DMS53 treated with DMSO at 0.1 percent for 48 hours (cell line): ENCODE data around the gene DMBT1.
A peak's percentile ranks its signal among the peaks of the same experiment; 100 is the strongest.

Experiments
- DNase-seq: peaks from one replicate; lab custom pipeline; 2025; ENCODE audit not compliant: unreplicated experiment; lab: John Stamatoyannopoulos, UW

The DMBT1 gene

DNA sequence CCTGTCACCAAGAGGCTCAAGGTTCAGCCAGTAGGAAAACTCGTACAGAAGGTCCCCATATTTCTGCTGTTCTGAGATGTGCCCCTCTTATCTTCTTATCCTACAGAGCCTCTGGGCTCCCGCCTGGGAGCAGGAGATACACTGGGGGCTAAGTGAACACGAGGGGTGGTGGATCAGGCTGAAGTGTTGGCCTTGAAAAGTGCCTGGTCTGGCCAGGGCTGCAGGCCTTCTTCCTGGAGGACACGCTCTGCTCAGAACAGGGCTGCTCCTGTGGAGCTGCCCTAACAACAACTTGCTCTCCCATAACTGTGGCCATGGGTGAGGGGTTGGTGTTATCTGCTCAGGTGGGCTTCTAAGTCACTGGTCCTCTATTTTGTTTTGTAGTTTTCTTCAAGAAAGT lies 105.4 kb downstream of the DMBT1 start:
- DNase-seq, result no peak

DNA sequence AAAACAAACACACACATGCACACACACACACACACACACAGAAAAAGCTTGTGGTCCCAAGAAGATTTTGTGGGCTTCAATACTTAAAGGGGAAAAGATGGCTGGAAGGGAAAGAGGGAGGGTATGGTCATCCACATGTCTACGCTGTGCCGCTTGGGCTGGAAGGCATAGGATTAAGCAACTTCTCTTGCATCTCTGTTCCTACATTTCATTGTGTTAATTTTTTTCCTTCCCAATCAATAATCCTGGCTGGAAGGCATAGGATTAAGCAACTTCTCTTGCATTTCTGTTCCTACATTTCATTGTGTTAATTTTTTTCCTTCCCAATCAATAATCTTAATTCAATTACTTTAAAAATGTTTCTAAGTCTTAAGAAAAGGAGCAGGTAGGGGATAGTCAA lies 108.5 kb downstream of the DMBT1 start:
- no peak for DNase-seq

DNA sequence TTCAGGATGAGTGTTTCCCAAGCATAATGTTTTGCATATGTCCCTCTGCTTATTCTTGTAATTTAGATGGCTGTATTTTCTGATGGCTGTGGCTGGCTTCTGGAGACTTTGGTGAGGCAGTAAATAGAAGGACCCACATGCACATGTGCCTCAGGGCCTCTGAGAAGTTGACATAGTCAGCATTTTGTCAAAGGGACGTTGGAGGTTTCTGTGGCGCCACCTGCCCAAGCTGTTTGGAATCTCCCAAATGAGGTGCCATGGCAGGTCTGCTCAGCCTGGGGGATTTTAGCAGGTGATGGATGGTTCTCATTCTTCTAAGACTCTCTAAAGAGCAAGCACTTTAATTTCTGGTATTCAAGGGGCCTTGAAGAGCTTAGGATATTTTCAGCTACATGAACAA lies 109.3 kb downstream of the DMBT1 start:
- DNase-seq, result no peak

DNA sequence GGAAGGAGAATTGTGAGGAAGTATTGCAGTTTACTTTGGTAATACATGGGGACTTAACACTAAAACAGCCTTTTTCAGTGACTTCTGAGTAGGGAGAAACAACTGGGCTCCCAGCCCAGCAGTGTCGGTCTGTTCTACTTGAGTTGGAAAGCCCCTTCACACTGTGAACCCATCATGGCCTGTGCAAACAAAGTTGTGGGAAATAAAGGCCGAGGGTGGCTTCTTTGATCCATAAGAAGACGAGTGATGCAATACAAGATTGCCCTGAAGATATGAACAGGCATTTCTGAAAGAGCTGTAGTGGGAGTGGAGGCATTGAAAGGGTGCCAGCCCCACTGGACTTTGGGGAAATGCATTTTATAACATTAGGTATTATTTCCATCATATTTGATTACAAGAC lies 110.8 kb downstream of the DMBT1 start:
- no peak for DNase-seq

DNA sequence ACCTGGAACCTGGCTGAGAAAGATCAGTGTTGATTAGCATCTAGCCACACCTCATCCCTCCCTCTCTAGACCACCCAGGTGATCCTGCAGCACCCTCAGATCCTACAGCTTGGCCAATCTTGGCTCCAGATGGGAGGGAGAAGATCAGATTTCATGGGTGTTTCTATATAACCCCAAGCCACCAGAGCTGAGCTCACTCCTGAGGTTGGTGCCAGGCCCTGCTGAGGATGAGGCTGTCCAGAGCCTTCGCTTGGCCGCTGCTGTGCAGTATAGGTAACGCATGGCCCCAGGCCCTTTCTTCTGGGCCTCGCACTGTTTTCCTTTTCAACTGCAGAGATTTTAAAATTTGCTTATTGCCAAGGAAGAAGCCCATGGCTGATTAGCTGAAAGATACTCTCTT lies 112.1 kb downstream of the DMBT1 start:
- no peak for DNase-seq

DNA sequence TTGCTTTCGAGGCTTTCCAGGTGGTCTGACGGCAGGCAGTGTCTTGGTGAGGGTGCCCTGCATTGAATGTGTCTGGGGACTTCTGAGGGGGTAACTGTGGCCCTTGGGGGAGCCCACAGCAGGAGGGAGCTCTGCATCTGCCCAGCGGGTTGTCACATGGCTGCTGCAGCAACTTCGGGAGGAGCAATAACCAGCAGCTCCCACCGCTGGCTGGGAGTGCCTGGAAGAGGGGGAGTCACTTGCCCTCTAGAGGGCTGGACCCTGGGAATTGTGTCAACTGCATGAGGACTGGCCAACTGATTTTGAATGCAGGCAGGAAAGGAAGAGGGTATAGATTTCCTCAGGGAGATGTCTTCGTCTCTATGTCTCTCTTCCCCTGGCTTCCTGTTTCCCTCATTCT lies 112.7 kb downstream of the DMBT1 start:
- DNase-seq, result no peak

DNA sequence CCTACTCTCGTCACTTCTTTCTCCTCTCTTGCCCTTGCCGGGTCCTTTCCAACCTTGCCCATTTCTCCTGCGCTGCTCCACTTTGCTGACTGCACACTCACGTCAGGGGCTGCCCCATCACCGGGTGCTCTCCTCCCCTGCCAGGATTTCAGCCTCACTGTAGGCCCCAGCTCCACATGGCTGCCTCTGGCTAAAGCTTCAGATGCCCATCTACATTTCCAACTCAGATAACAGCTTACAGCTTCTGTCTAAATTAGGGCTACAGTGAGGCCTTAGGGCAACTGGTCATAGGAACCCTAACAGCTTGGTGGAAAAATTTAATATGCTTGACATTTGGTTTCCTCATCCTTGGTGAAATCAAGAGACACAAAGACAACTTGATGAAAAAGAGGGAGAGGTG lies 113.2 kb downstream of the DMBT1 start:
- DNase-seq, result no peak

DNA sequence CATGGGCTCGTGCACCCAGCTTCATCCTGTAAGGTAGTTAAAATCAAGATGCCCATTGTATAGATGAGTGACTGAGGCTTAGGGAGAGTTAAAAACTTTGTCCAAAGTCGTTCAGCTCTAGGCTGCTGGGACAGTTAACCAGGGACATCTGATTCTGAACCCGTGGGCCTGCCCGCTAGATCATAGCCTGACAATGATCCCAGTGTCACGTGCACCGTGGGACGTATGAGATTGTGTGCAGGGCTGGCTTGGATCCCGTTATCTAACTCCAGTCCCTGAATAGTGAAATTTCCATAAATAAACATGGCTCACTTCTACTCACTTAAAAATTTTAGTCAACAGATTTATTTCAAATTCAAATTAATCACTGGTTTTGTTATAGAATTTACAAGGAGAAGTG lies 114.2 kb downstream of the DMBT1 start:
- no peak for DNase-seq

DNA sequence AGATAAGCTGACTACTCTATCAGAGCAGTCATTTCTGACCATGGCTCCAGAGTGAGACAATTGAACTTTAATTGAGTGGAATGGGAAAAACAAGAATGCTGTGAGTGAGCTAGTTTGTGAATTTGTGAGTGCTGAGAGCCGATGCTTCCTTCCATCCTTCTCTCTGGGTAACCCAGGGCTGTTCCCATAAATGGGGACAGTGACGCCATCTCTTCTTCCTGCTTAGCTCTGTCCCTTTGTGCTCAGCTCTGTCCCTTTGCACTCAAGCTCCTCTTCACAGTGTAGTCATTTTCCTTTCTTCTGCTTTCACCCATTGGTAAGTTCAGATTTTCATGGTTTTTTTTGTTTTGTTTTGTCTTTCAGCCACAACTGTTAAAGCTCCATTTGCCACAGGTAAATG lies 114.7 kb downstream of the DMBT1 start:
- no peak for DNase-seq

DNA sequence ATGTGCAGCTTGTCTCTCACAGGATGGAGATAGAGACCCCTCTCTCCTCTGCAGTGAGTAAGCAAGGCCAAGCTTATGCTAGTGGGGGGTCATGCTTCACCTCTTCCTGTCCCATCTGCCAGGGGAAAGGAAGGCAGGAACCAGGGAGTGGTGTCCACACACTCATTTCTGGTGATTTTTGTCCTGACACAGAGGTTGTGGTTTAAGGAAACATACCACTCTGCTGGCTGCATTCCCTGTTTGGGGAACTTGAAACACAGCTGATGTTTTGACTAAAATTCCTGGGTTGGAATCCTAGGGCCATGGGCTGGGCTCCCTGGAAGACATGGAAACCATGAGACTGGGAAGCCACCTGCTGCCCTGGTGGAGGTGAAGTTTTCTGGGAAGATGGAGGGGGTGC lies 117.7 kb downstream of the DMBT1 start:
- no peak for DNase-seq

DNA sequence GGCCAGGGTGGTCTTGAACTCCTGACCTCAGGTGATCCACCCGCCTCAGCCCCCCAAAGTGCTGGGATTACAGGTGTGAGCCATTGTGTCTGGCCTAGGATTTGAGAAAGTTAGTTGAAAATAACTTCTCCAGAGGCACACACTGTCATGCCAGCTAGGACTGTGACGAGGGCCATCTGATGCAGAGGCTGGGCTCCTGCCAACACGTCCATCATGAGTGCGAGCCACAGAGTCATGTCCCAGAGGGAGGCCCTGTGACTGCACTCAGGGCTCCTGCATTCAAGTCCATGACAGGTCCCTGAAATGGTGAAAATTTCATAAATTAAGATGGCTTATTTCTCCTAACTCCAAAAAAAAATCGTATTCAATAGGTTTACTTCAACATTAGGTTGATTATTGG lies 122.0 kb downstream of the DMBT1 start:
- no peak for DNase-seq

DNA sequence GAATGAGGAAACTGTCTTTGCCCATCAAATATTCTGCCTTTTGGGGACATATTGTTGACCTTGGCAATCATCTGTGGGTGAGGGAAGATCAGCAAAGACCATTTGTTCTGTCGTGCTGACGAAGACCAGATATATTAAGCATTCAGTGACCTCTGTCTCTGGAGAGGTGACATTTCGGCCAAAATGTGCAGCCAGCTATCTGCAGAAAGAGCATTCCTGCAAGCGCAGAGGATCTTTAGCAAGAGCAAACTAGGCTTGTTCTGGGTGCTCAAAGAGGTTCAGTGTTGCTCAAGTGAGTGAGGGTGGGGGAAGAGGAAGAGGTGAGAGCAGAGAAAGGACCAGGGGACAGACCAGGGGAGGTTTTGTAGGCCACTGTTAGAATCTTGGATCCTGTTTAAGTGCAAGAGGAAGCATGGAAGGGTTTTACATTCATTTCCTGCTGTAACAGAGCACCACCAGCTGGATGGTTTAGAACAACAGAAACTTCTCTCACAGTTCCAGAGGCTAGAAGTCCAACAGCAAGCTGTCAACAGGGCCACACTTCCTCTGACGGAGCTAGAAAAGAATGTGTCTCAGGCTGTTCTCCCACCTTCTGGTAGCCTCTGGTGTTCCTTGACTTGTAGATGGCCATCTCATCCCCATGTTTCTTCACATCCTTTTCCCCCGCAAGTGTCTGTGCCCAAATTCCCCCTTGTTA lies 127.9 kb downstream of the DMBT1 start:
- DNase-seq, result peak; percentile 3

DNA sequence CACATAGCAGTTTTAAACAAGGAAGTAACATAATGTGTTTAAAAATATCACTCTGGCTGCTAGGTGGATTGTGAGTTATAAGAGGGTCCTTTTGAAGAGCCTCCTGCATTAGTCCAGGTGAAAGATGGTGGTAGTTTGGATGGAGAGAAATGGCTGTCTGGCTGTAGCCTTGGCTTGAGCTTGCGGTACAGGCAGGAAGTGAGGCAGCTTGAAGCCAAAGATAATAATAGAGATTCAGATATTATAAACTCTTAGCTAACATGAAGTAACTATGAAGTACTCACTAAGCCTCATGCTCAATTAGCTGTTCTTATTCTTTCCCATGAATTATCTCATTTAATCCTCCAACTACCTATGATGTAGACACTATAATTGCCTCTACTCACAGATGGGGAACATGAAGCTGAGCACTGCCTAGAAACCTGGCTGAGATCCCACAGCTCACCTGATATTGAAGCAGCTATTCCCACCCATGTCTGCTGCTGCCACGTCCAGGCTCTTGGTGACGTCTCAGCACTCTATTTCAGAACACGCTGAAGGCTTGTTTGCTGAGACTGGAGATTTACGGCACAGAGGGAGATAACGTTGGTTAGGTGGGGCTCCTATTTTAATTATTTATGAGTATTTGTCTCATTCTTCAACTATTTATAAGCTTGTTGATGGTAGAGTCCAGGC lies 128.7 kb downstream of the DMBT1 start:
- no peak for DNase-seq

DNA sequence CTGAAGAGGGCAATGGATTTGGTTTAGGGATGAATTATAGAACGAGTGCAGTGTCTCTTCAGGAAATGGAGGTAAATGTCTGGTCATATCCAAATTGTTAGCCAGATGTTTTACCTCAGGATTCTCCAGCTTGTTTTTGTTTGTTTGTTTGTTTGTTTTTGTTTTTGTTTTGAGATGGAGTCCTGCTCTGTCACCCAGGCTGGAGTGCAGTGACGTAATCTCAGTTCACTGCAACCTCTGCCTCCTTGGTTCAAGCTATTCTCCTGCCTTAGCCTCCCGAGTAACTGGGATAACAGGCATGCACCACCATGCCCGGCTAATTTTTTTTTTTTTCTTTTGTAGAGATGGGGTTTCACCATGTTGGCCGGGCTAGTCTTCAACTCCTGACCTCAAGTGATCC lies 132.2 kb downstream of the DMBT1 start:
- no peak for DNase-seq
